SK-N-SH (cell line): ENCODE measurements around the gene TIAM2. TPM values are rescaled to one million over a fixed set of nuclear protein-coding genes. Genes with fewer than 3 reads are reported as not detected.

ENCODE experiments used
- CTCF ChIA-PET: fragments of 300-600, 350-600 bp; formaldehyde crosslinking; extraction: SDS; loops from one replicate; lab custom pipeline; 2021; lab: Yijun Ruan, JAX
- POLR2A ChIA-PET: fragments of 350-600 bp; sonication (Branson Sonifier 250); formaldehyde crosslinking; extraction: SDS; loops from one replicate; lab custom pipeline; 2020; ENCODE audit warnings: antibody characterized with exemption, inconsistent platforms; lab: Yijun Ruan, JAX
- DNase-seq: peaks from one replicate; pipeline ENCODE4 v3.0.0; 2012
- H2AFZ ChIP-seq: fragments of 200-600 bp; sonication (generic); 2 replicates; pipeline ENCODE4 v1.8.1; 2016; ENCODE audit warnings: antibody characterized with exemption, mild to moderate bottlenecking, low read depth
- H3F3A ChIP-seq: fragments of 200-600 bp; sonication (generic); replicated peaks from 2 replicates; pipeline ENCODE3; 2016; ENCODE audit warnings: antibody characterized with exemption, mild to moderate bottlenecking; ENCODE audit not compliant: insufficient read depth
- H3K27ac ChIP-seq, 2 experiments: fragments of 200-500 bp in 1 of 2; fragments of 200-600 bp in 1 of 2; sonication (Bioruptor generic) in 1 of 2; sonication (generic), shearing (Covaris generic) in 1 of 2; 2 replicates each; pipeline versions ENCODE4 v1.5.1 to v1.6.1; 2014 to 2016; ENCODE audit warnings: low read depth in 2 of 2, inconsistent platforms in 1 of 2, low read length in 1 of 2, mild to moderate bottlenecking in 1 of 2, mixed read lengths in 1 of 2
- H3K27me3 ChIP-seq: fragments of 200-600 bp; sonication (generic), shearing (Covaris generic); 2 replicates; pipeline ENCODE4 v1.6.1; 2016; ENCODE audit warnings: mixed run types; ENCODE audit not compliant: insufficient read depth
- H3K36me3 ChIP-seq, 2 experiments: fragments of 200-500 bp in 1 of 2; fragments of 200-600 bp in 1 of 2; sonication (Bioruptor generic) in 1 of 2; sonication (generic) in 1 of 2; replicated peaks in 1 of 2; 2 replicates each; pipeline versions ENCODE3 to v1.5.1; 2014 to 2016; ENCODE audit warnings: low read length in 1 of 2, mild to moderate bottlenecking in 1 of 2; ENCODE audit not compliant: insufficient read depth in 2 of 2, control insufficient read depth in 1 of 2
- H3K4me1 ChIP-seq, 2 experiments: fragments of 200-500 bp in 1 of 2; fragments of 200-600 bp in 1 of 2; sonication (Bioruptor generic) in 1 of 2; sonication (generic), shearing (Covaris generic) in 1 of 2; 2 replicates each; pipeline versions ENCODE4 v1.5.1 to v1.6.1; 2014 to 2016; ENCODE audit warnings: low read depth in 1 of 2, low read length in 1 of 2, mixed run types in 1 of 2; ENCODE audit not compliant: insufficient read depth in 2 of 2, control insufficient read depth in 1 of 2
- H3K4me2 ChIP-seq: fragments of 200-600 bp; sonication (generic), shearing (Covaris generic); 2 replicates; pipeline ENCODE4 v1.6.1; 2017; ENCODE audit warnings: mixed run types
- H3K4me3 ChIP-seq, 2 experiments: fragments of 200-500 bp in 1 of 2; fragments of 200-600 bp in 1 of 2; sonication (Bioruptor generic) in 1 of 2; sonication (generic), shearing (Covaris generic) in 1 of 2; 2 replicates each; pipeline versions ENCODE4 v1.5.1 to v1.8.1; 2014 to 2016; ENCODE audit warnings: low read depth in 2 of 2, inconsistent platforms in 1 of 2, low read length in 1 of 2, mild to moderate bottlenecking in 1 of 2, mixed read lengths in 1 of 2, moderate library complexity in 1 of 2
- H3K79me2 ChIP-seq: fragments of 200-600 bp; sonication (generic); 2 replicates; pipeline ENCODE4 v1.8.1; 2017; ENCODE audit warnings: mild to moderate bottlenecking; ENCODE audit not compliant: insufficient read depth
- H3K9ac ChIP-seq: fragments of 200-600 bp; sonication (generic); 2 replicates; pipeline ENCODE4 v1.6.1; 2017; ENCODE audit warnings: mixed run types
- H3K9me2 ChIP-seq: fragments of 200-600 bp; sonication (generic); 2 replicates; pipeline ENCODE4 v1.6.1; 2017; ENCODE audit warnings: mixed run types
- H3K9me3 ChIP-seq: fragments of 200-600 bp; sonication (generic); 2 replicates; pipeline ENCODE4 v1.6.1; 2017; ENCODE audit warnings: mixed run types, mild to moderate bottlenecking, moderate library complexity
- H4K20me1 ChIP-seq: fragments of 200-600 bp; sonication (generic); 2 replicates; pipeline ENCODE4 v1.6.1; 2017; ENCODE audit warnings: mild to moderate bottlenecking, mixed run types; ENCODE audit not compliant: insufficient read depth
- EZH2phosphoT487 ChIP-seq: fragments of 200-600 bp; sonication (generic); IDR thresholded peaks from 2 replicates; pipeline ENCODE4 v1.6.1; 2017; ENCODE audit warnings: low read depth, mixed run types, mild to moderate bottlenecking, antibody characterized with exemption, moderate library complexity, borderline replicate concordance
- FOSL2 ChIP-seq: IDR thresholded peaks from 2 replicates; pipeline ENCODE4 v1.4.0; 2012; ENCODE audit warnings: low read depth, mild to moderate bottlenecking, moderate library complexity, borderline replicate concordance
- RCOR1 ChIP-seq: fragments of 150-350 bp; IDR thresholded peaks from 2 replicates; pipeline ENCODE4 v1.6.1; 2017; ENCODE audit warnings: antibody characterized with exemption, low read length
- SIN3A ChIP-seq: IDR thresholded peaks from 2 replicates; pipeline ENCODE4 v1.6.1; 2012; ENCODE audit warnings: low read depth, mild to moderate bottlenecking, low read length, moderate library complexity, borderline replicate concordance
- SMC3 ChIP-seq: IDR thresholded peaks from 2 replicates; pipeline ENCODE4 v1.6.1; 2012; ENCODE audit warnings: low read depth, low read length, improper control_type of control experiment
- WGBS: methylation state at CpG from one replicate; pipeline ENCODE4 v1.1.6; 2017; ENCODE audit warnings: low lambda C conversion rate; 5-methylcytosine and 5-hydroxymethylcytosine counted together
- polyA plus RNA-seq, 3 experiments: library from polyadenylated mRNA; depleted of rRNA; stranded (reverse); fragments of >200 nt; gene quantifications; 2 replicates each; pipeline ENCODE4 v1.2.3, GENCODE V29; 2012
- TF ChIP-seq, protein P1 (sequence below): IDR thresholded peaks from 2 replicates; pipeline ENCODE4; 2012
- TF ChIP-seq, protein P2 (sequence below): IDR thresholded peaks from 2 replicates; pipeline ENCODE4 v1.4.0; 2012; ENCODE audit warnings: low read depth, borderline replicate concordance
- TF ChIP-seq, protein P3 (sequence below): IDR thresholded peaks from 2 replicates; pipeline ENCODE4 v1.6.1; 2012; ENCODE audit warnings: mild to moderate bottlenecking, low read depth, low read length, moderate library complexity
- TF ChIP-seq, protein P4 (sequence below): IDR thresholded peaks from 2 replicates; pipeline ENCODE4 v1.4.0; 2012; ENCODE audit warnings: low read depth, borderline replicate concordance

The TIAM2 gene
- polyA plus RNA-seq, 1 of the 3 experiments (the other 2 are of a cell fraction), result 13.6 TPM

DNA sequence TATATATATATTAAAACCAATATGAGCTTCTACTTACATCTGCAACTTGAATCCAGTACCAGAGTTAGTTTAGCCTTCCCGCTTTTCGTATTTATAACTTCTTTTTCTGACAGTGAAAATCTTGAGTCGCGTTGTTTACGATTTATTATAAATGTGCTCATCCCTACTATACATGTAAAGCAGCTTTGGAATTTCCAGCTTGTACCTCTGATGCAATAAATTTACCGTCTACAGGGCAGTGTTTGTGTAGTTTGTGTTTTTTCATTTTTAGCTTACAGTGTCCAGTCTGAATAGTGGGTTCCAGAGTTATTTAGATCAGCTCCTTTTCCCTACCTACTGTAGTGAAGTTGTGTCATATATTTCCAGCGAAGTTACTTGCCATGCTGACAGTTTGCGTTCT is 66.3 kb downstream of the TIAM2 start:
- Histone ChIP-seq H3F3A (peaks cover 12% of the 10 kb centered on the region), H3K9me3 (no peaks in the 10 kb centered on the region), H3K4me2 (no peak overlapping the region), H3K9ac (no peak overlapping the region), H3K9me2 (no peaks in the 10 kb centered on the region), H2AFZ (no peak overlapping the region), H3K27ac (no peak overlapping the region), H3K27me3 (no peaks in the 10 kb centered on the region), H3K4me3 (no peak overlapping the region), H3K4me1 (peaks cover 0 to 9% of the 10 kb centered on the region in 2 experiments; a peak in 2 of 4 replicates), H3K36me3 (no peaks in the 10 kb centered on the region), H3K79me2 (peaks cover 13% of the 10 kb centered on the region; the same call in 1 of the 2 replicates), H4K20me1 (no peaks in the 10 kb centered on the region)
- ChIA-PET CTCF (interaction anchor here (1.0 kb wide), 1 partner anchor 65 kb away, joined by 3 read pairs; no protein-coding TSS in a partner anchor), POLR2A (no interaction called here)
- DNase-seq, result no peak
- 94% methylated on average over 8 of the region's 8 CpGs for WGBS
- TF ChIP-seq RCOR1 (no peak), FOSL2 (no peak), SIN3A (no peak), EZH2phosphoT487 (no peak), SMC3 (no peak)
- TF ChIP-seq, protein P1, sequence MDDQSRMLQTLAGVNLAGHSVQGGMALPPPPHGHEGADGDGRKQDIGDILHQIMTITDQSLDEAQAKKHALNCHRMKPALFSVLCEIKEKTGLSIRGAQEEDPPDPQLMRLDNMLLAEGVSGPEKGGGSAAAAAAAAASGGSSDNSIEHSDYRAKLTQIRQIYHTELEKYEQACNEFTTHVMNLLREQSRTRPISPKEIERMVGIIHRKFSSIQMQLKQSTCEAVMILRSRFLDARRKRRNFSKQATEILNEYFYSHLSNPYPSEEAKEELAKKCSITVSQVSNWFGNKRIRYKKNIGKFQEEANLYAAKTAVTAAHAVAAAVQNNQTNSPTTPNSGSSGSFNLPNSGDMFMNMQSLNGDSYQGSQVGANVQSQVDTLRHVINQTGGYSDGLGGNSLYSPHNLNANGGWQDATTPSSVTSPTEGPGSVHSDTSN, result no peak
- TF ChIP-seq, protein P2, sequence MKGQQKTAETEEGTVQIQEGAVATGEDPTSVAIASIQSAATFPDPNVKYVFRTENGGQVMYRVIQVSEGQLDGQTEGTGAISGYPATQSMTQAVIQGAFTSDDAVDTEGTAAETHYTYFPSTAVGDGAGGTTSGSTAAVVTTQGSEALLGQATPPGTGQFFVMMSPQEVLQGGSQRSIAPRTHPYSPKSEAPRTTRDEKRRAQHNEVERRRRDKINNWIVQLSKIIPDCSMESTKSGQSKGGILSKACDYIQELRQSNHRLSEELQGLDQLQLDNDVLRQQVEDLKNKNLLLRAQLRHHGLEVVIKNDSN, result no peak
- TF ChIP-seq, protein P3, sequence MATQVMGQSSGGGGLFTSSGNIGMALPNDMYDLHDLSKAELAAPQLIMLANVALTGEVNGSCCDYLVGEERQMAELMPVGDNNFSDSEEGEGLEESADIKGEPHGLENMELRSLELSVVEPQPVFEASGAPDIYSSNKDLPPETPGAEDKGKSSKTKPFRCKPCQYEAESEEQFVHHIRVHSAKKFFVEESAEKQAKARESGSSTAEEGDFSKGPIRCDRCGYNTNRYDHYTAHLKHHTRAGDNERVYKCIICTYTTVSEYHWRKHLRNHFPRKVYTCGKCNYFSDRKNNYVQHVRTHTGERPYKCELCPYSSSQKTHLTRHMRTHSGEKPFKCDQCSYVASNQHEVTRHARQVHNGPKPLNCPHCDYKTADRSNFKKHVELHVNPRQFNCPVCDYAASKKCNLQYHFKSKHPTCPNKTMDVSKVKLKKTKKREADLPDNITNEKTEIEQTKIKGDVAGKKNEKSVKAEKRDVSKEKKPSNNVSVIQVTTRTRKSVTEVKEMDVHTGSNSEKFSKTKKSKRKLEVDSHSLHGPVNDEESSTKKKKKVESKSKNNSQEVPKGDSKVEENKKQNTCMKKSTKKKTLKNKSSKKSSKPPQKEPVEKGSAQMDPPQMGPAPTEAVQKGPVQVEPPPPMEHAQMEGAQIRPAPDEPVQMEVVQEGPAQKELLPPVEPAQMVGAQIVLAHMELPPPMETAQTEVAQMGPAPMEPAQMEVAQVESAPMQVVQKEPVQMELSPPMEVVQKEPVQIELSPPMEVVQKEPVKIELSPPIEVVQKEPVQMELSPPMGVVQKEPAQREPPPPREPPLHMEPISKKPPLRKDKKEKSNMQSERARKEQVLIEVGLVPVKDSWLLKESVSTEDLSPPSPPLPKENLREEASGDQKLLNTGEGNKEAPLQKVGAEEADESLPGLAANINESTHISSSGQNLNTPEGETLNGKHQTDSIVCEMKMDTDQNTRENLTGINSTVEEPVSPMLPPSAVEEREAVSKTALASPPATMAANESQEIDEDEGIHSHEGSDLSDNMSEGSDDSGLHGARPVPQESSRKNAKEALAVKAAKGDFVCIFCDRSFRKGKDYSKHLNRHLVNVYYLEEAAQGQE, result no peak
- TF ChIP-seq, protein P4, sequence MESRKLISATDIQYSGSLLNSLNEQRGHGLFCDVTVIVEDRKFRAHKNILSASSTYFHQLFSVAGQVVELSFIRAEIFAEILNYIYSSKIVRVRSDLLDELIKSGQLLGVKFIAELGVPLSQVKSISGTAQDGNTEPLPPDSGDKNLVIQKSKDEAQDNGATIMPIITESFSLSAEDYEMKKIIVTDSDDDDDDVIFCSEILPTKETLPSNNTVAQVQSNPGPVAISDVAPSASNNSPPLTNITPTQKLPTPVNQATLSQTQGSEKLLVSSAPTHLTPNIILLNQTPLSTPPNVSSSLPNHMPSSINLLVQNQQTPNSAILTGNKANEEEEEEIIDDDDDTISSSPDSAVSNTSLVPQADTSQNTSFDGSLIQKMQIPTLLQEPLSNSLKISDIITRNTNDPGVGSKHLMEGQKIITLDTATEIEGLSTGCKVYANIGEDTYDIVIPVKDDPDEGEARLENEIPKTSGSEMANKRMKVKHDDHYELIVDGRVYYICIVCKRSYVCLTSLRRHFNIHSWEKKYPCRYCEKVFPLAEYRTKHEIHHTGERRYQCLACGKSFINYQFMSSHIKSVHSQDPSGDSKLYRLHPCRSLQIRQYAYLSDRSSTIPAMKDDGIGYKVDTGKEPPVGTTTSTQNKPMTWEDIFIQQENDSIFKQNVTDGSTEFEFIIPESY, result no peak
